Mammary epithelial cell (primary cell): ENCODE results near the gene CDX1.

ENCODE experiments used
- CTCF ChIP-seq, 2 donors: IDR thresholded peaks in 1 of 2; conservative IDR thresholded peaks in 1 of 2; 2 replicates each; pipeline ENCODE4 v1.5.1; 2011 to 2012; ENCODE audit warnings: inconsistent platforms in 2 of 2, low read length in 2 of 2, mild to moderate bottlenecking in 2 of 2, control low read depth in 1 of 2, low read depth in 1 of 2; ENCODE audit not compliant: insufficient read depth in 1 of 2; ENCODE audit errors: extremely low read depth in 1 of 2
- EZH2 ChIP-seq: IDR thresholded peaks from 2 replicates; pipeline ENCODE4 v1.6.1; 2012; ENCODE audit warnings: low read length, inconsistent platforms, borderline replicate concordance

- TF ChIP-seq CTCF (conservative IDR thresholded peaks at IDR 0.05 in 1 of 2, IDR thresholded peaks at IDR 0.05 in 1 of 2; ENCODE audit: extremely low read depth in 1 of 2, insufficient read depth in 1 of 2, low read depth in 1 of 2, low read length in 2 of 2) (peak; percentile 96 to 98), EZH2 (peak; percentile 24)
Observed at GRCh38 chr5:150161242-150162141, 5.1 kb upstream of the CDX1 start.
